ENCODE results near the gene CRTC3.

- no peak for TF ChIP-seq POLR2A (IDR thresholded peaks at IDR 0.05)
- TF ChIP-seq CTCF (IDR thresholded peaks at IDR 0.05), result no peak
Observed at GRCh38 chr15:90650956-90651689, 121.4 kb downstream of the CRTC3 start.

All from testis (tissue), 2 donors.